HEK293 (cell line): ENCODE data around the gene PCDH9.

Source experiments
- KLF7 ChIP-seq: fragments of 450-650 bp; formaldehyde crosslinking; IDR thresholded peaks from 2 replicates; pipeline ENCODE4 v1.5.1; 2016; ENCODE audit warnings: missing biosample characterization, missing genetic modification characterization, borderline replicate concordance
- KLF9 ChIP-seq: fragments of 450-650 bp; formaldehyde crosslinking; IDR thresholded peaks from 2 replicates; pipeline ENCODE4 v1.5.1; 2016; ENCODE audit warnings: missing biosample characterization, missing genetic modification characterization, low read depth
- ZNF239 ChIP-seq: fragments of 450-650 bp; formaldehyde crosslinking; IDR thresholded peaks from 2 replicates; pipeline ENCODE4 v1.5.1; 2016; ENCODE audit warnings: missing biosample characterization, missing genetic modification characterization
- ZNF274 ChIP-seq, 2 experiments: fragments of 200-500 bp in 1 of 2; fragments of 450-650 bp in 1 of 2; sonication (Bioruptor generic) in 1 of 2; formaldehyde crosslinking in 1 of 2; IDR thresholded peaks; 2 replicates each; pipeline versions ENCODE4 v1.5.1 to v1.6.1; 2014 to 2016; ENCODE audit warnings: borderline replicate concordance in 1 of 2, inconsistent platforms in 1 of 2, low read length in 1 of 2, missing biosample characterization in 1 of 2, missing genetic modification characterization in 1 of 2
- ZNF324 ChIP-seq: fragments of 450-650 bp; formaldehyde crosslinking; IDR thresholded peaks from 2 replicates; pipeline ENCODE4 v1.5.1; 2016; ENCODE audit warnings: missing biosample characterization, missing genetic modification characterization
- ZNF341 ChIP-seq: fragments of 450-650 bp; formaldehyde crosslinking; IDR thresholded peaks from 2 replicates; pipeline ENCODE4; 2016; ENCODE audit warnings: low read depth, missing biosample characterization, missing genetic modification characterization
- ZNF501 ChIP-seq: fragments of 450-650 bp; formaldehyde crosslinking; IDR thresholded peaks from 2 replicates; pipeline ENCODE4 v1.5.1; 2016; ENCODE audit warnings: missing biosample characterization, missing genetic modification characterization
- TF ChIP-seq, protein P1 (sequence below): fragments of 450-650 bp; formaldehyde crosslinking; IDR thresholded peaks from 2 replicates; pipeline ENCODE4 v1.5.1; 2016; ENCODE audit warnings: missing biosample characterization, missing genetic modification characterization
- TF ChIP-seq, protein P2 (sequence below): fragments of 450-650 bp; formaldehyde crosslinking; IDR thresholded peaks from 2 replicates; pipeline ENCODE4 v1.5.1; 2016; ENCODE audit warnings: missing biosample characterization, missing genetic modification characterization, low read depth
- TF ChIP-seq, protein P3 (sequence below): fragments of 450-650 bp; IDR thresholded peaks from 2 replicates; pipeline ENCODE4 v1.5.1; 2018; ENCODE audit warnings: missing biosample characterization, missing genetic modification characterization

DNA sequence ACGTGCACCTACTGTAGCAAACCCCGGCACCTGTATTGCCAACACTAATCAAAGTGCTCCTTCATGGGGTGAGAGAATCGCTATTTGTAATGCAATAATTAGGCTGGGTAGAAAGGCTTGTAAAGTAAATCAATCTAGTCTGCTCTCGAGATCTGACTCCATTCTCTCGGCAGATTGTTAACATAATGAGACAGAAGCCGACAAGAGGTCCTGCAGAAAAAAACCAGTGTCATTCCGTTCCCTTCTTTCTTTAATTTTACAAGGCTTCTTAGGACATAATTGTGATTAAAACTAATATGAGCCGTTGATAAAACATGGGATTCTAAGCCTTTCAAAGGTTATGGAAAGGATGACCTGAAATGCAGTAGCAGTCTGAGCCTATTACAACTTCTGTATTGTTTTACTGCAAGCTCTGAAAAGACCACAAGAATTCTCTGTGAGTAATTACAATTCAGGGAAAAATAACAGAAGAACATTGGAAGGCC lies 530.0 kb downstream of the PCDH9 start:
- TF ChIP-seq KLF9 (no peak), ZNF274 (IDR thresholded peaks at IDR 0.05; ENCODE audit: low read length) (no peak), ZNF274 (tag by site-specific recombination; IDR thresholded peaks at IDR 0.05; ENCODE audit: borderline replicate concordance) (no peak), ZNF324 (tag by site-specific recombination) (no peak), KLF7 (tag by site-specific recombination) (no peak), ZNF341 (tag by site-specific recombination) (no peak), ZNF239 (tag by site-specific recombination) (no peak), ZNF501 (no peak)
- TF ChIP-seq, protein P1, sequence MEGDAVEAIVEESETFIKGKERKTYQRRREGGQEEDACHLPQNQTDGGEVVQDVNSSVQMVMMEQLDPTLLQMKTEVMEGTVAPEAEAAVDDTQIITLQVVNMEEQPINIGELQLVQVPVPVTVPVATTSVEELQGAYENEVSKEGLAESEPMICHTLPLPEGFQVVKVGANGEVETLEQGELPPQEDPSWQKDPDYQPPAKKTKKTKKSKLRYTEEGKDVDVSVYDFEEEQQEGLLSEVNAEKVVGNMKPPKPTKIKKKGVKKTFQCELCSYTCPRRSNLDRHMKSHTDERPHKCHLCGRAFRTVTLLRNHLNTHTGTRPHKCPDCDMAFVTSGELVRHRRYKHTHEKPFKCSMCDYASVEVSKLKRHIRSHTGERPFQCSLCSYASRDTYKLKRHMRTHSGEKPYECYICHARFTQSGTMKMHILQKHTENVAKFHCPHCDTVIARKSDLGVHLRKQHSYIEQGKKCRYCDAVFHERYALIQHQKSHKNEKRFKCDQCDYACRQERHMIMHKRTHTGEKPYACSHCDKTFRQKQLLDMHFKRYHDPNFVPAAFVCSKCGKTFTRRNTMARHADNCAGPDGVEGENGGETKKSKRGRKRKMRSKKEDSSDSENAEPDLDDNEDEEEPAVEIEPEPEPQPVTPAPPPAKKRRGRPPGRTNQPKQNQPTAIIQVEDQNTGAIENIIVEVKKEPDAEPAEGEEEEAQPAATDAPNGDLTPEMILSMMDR (tag by site-specific recombination): no peak
- TF ChIP-seq, protein P2, sequence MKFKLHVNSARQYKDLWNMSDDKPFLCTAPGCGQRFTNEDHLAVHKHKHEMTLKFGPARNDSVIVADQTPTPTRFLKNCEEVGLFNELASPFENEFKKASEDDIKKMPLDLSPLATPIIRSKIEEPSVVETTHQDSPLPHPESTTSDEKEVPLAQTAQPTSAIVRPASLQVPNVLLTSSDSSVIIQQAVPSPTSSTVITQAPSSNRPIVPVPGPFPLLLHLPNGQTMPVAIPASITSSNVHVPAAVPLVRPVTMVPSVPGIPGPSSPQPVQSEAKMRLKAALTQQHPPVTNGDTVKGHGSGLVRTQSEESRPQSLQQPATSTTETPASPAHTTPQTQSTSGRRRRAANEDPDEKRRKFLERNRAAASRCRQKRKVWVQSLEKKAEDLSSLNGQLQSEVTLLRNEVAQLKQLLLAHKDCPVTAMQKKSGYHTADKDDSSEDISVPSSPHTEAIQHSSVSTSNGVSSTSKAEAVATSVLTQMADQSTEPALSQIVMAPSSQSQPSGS (tag by site-specific recombination): no peak
- TF ChIP-seq, protein P3, sequence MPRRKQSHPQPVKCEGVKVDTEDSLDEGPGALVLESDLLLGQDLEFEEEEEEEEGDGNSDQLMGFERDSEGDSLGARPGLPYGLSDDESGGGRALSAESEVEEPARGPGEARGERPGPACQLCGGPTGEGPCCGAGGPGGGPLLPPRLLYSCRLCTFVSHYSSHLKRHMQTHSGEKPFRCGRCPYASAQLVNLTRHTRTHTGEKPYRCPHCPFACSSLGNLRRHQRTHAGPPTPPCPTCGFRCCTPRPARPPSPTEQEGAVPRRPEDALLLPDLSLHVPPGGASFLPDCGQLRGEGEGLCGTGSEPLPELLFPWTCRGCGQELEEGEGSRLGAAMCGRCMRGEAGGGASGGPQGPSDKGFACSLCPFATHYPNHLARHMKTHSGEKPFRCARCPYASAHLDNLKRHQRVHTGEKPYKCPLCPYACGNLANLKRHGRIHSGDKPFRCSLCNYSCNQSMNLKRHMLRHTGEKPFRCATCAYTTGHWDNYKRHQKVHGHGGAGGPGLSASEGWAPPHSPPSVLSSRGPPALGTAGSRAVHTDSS (tag by site-specific recombination): no peak
